ENCODE measurements around the gene GADD45B. TPM values are rescaled to one million over a fixed set of nuclear protein-coding genes. Genes with fewer than 3 reads are reported as not detected.

GADD45B gene
- total RNA-seq (2021) (24.7 and 35.5 TPM in 2 replicates), Bru-seq, nascent RNA (percentile 84 among the genes with signal in this experiment), BruChase-seq, experiment 1, labeled RNA remaining after a 2-hour chase (percentile 95 among the genes with signal in this experiment), BruChase-seq, experiment 2, labeled RNA remaining after a 6-hour chase (percentile 83 among the genes with signal in this experiment)
- long read RNA-seq, transcript GADD45B-201 (4 exons, 1,373 nt), result major isoform, 10 of 12 reads
- long read RNA-seq, partial matches to known transcripts, result 0 of 12 reads
- long read RNA-seq, other reads (novel, unspliced or antisense), result 2 of 12 reads

GRCh38 chr19:2475702-2476450, at the start of gene GADD45B:
GADD45B (plus strand) TSS chr19:2476127; CDS start chr19:2476359, 232 bp downstream.
- ChIA-PET POLR2A (ENCODE audit: unreplicated experiment) (interaction anchor here (0.5 to 3.6 kb wide), 22 partner anchors 14 to 571 kb away, joined by 3 to 33 read pairs (median 5); no protein-coding TSS in a partner anchor), CTCF (interaction anchor here (0.6 to 1.2 kb wide), 3 partner anchors 48 to 546 kb away, joined by 3 to 8 read pairs (median 6); no protein-coding TSS in a partner anchor)
- BruUV-seq (replicated peaks), result no TSS peak
- H3K27me3 ChIP-seq (ENCODE audit: insufficient read depth, low read depth), result no peaks in the 10 kb centered on the region
- TF ChIP-seq EZH2 (IDR thresholded peaks at IDR 0.05; ENCODE audit: low read depth), result no peak
- TF ChIP-seq CTCF (conservative IDR thresholded peaks at IDR 0.05), result no peak
- peak within 1 kb of the TSS; percentile 77 for H3K4me3 ChIP-seq
- H3K9me2 ChIP-seq (ENCODE audit: insufficient read depth), result no peaks in the 10 kb centered on the region
- H4K20me1 ChIP-seq (ENCODE audit: insufficient read depth), result peaks cover 11% of the 10 kb centered on the region; the same call in 1 of the 2 replicates
- no peak within 1 kb of the TSS for H2AFZ ChIP-seq
- peaks cover 11% of the 10 kb centered on the region for H3K4me1 ChIP-seq (replicated peaks; ENCODE audit: insufficient read depth)
- H3K4me2 ChIP-seq, result peak within 1 kb of the TSS; percentile 90
- H3K36me3 ChIP-seq (ENCODE audit: low read depth), result no peaks in the 10 kb centered on the region
- H3K79me2 ChIP-seq (ENCODE audit: low read depth), result peaks cover 26% of the 10 kb centered on the region
- H3K27ac ChIP-seq, result peak within 1 kb of the TSS; percentile 92
- peak; percentile 82 to 94 for DNase-seq
- H3K9me3 ChIP-seq (ENCODE audit: insufficient read depth, low read depth), result no peaks in the 10 kb centered on the region
- intact Hi-C loops (cut with micrococcal nuclease; ENCODE audit: unreplicated experiment), result loop anchor here (1.0 to 2.0 kb wide), 4 partner anchors 15 to 103 kb away; no protein-coding TSS in a partner anchor
- peaks cover 22% of the 10 kb centered on the region; the same call in 1 of the 2 replicates for H3F3A ChIP-seq (ENCODE audit: insufficient read depth, low read depth)

GRCh38 chr19:2426611-2427428, 49.1 kb upstream of the GADD45B start:
- Histone ChIP-seq H3K9me3 (ENCODE audit: insufficient read depth, low read depth) (no peaks in the 10 kb centered on the region), H3F3A (ENCODE audit: insufficient read depth, low read depth) (peaks cover 12% of the 10 kb centered on the region), H3K4me2 (peak overlapping the region; percentile 88), H3K79me2 (ENCODE audit: low read depth) (peaks cover 20% of the 10 kb centered on the region), H3K4me1 (replicated peaks; ENCODE audit: insufficient read depth) (0 out of 2 replicates have a peak, but pooled peaks cover 5% of the 10 kb centered on the region), H3K27ac (peak overlapping the region; percentile 71), H3K27me3 (ENCODE audit: insufficient read depth, low read depth) (no peaks in the 10 kb centered on the region), H2AFZ (peak overlapping the region; percentile 88; the same call in 1 of the 2 replicates), H3K4me3 (peak overlapping the region; percentile 95), H3K36me3 (ENCODE audit: low read depth) (no peaks in the 10 kb centered on the region), H4K20me1 (ENCODE audit: insufficient read depth) (peaks cover 16% of the 10 kb centered on the region), H3K9me2 (ENCODE audit: insufficient read depth) (no peaks in the 10 kb centered on the region)
- peak in 1 of 2 experiments; percentile 39 for DNase-seq
- TF ChIP-seq EZH2 (IDR thresholded peaks at IDR 0.05; ENCODE audit: low read depth) (no peak), CTCF (conservative IDR thresholded peaks at IDR 0.05) (no peak)
- ChIA-PET CTCF (interaction anchor here (0.6 kb wide), 2 partner anchors 81 to 608 kb away, joined by 3 to 4 read pairs; no protein-coding TSS in a partner anchor), POLR2A (ENCODE audit: unreplicated experiment) (no interaction called here)
- TSS peak; percentile 43 for BruUV-seq (replicated peaks)
- intact Hi-C loops (cut with micrococcal nuclease; ENCODE audit: unreplicated experiment), result no loop called here
